B cell (primary cell): ENCODE results near the gene F12. TPM values are rescaled to one million over a fixed set of nuclear protein-coding genes. Genes with fewer than 3 reads are reported as not detected.

Source experiments
- ATAC-seq: fragments of 200-7000 bp; cut with Tn5 transposase; one replicate; pipeline ENCODE4 v1.10.0; 2021; ENCODE audit warnings: low read depth, mild to moderate bottlenecking, moderate number of reproducible peaks, moderate library complexity
- CTCF ChIA-PET: fragments of 350-600 bp; sonication (Branson Sonifier 250); formaldehyde crosslinking; loops from one replicate; lab custom pipeline; 2021; ENCODE audit warnings: antibody characterized with exemption, inconsistent platforms; lab: Charles Lee
- POLR2A ChIA-PET: fragments of 350-600 bp; sonication (Branson Sonifier 250); formaldehyde crosslinking; loops from one replicate; lab custom pipeline; 2021; ENCODE audit warnings: antibody characterized with exemption; lab: Charles Lee
- DNase-seq: peaks from one replicate; pipeline ENCODE4 v3.0.0; 2013
- H2AFZ ChIP-seq: 2 replicates; pipeline ENCODE4 v1.6.1; 2012; ENCODE audit warnings: mild to moderate bottlenecking, low read depth, low read length; ENCODE audit not compliant: insufficient read depth, poor library complexity, severe bottlenecking
- H3K27ac ChIP-seq, 2 donors: 1 replicate in 1 of 2; 2 replicates in 1 of 2; pipeline ENCODE4 v1.5.1; 2012 to 2013; ENCODE audit warnings: low read length in 2 of 2, mild to moderate bottlenecking in 2 of 2, moderate library complexity in 1 of 2
- H3K27me3 ChIP-seq, 4 experiments: fragments of 200-600 bp in 1 of 4; sonication (generic) in 1 of 4; replicated peaks in 1 of 4; 1 replicate in 2 of 4; 2 replicates in 2 of 4; pipeline versions ENCODE4 v1.6.1 to v1.7.0; 2013 to 2016; ENCODE audit warnings: low read length in 3 of 4, mild to moderate bottlenecking in 2 of 4, mixed read lengths in 1 of 4, moderate library complexity in 1 of 4; ENCODE audit not compliant: insufficient read depth in 4 of 4, control insufficient read depth in 3 of 4; ENCODE audit errors: control extremely low read depth in 1 of 4
- H3K36me3 ChIP-seq, 2 experiments: replicated peaks in 1 of 2; 1 replicate in 1 of 2; 2 replicates in 1 of 2; pipeline versions ENCODE4 v1.6.1 to v1.7.1; 2013; ENCODE audit warnings: low read length in 1 of 2; ENCODE audit not compliant: insufficient read depth in 2 of 2, control insufficient read depth in 1 of 2; ENCODE audit errors: control extremely low read depth in 1 of 2, extremely low read depth in 1 of 2
- H3K4me1 ChIP-seq, 2 donors: fragments of 200-600 bp in 1 of 2; sonication (generic) in 1 of 2; 1 replicate in 1 of 2; 2 replicates in 1 of 2; pipeline versions ENCODE4 v1.5.1 to v1.6.1; 2013 to 2017; ENCODE audit warnings: low read length in 2 of 2; ENCODE audit not compliant: control insufficient read depth in 2 of 2, insufficient read depth in 2 of 2
- H3K4me2 ChIP-seq: replicated peaks from 2 replicates; pipeline ENCODE3; 2012; ENCODE audit warnings: mild to moderate bottlenecking, low read depth, low read length; ENCODE audit not compliant: poor library complexity, severe bottlenecking
- H3K4me3 ChIP-seq, 5 experiments: fragments of 200-600 bp in 1 of 5; sonication (generic) in 1 of 5; 1 replicate in 3 of 5; 2 replicates in 2 of 5; pipeline versions ENCODE4 v1.5.1 to v1.7.0; 2011 to 2016; ENCODE audit warnings: low read length in 4 of 5, mild to moderate bottlenecking in 4 of 5, low read depth in 2 of 5, control low read depth in 1 of 5, moderate library complexity in 1 of 5; ENCODE audit not compliant: insufficient read depth in 1 of 5; ENCODE audit errors: control extremely low read depth in 1 of 5, extremely low read depth in 1 of 5
- H3K79me2 ChIP-seq: fragments of 200-600 bp; sonication (generic); one replicate; pipeline ENCODE4 v1.6.0; 2016; ENCODE audit warnings: low read length; ENCODE audit not compliant: control insufficient read depth, insufficient read depth
- H3K9ac ChIP-seq: fragments of 200-600 bp; sonication (generic); 2 replicates; pipeline ENCODE4 v1.6.1; 2017; ENCODE audit warnings: mild to moderate bottlenecking, low read length, moderate library complexity
- H3K9me3 ChIP-seq, 3 donors: one replicate each; pipeline versions ENCODE4 v1.6.1 to v1.7.1; 2013; ENCODE audit warnings: low read length in 2 of 3; ENCODE audit not compliant: control insufficient read depth in 2 of 3, insufficient read depth in 1 of 3; ENCODE audit errors: control extremely low read depth in 1 of 3
- H4K20me1 ChIP-seq: 2 replicates; pipeline ENCODE4 v1.6.0; 2012; ENCODE audit warnings: mild to moderate bottlenecking, low read length; ENCODE audit not compliant: insufficient read depth, control insufficient read depth, poor library complexity, severe bottlenecking
- H3K27ac Mint-ChIP-seq: one replicate; pipeline ENCODE4 v1.8.0; 2021; ENCODE audit warnings: mixed read lengths
- H3K27me3 Mint-ChIP-seq: one replicate; pipeline ENCODE4 v1.8.0; 2021; ENCODE audit warnings: mixed read lengths
- H3K4me1 Mint-ChIP-seq: one replicate; pipeline ENCODE4 v1.8.0; 2021; ENCODE audit warnings: mixed read lengths
- H3K4me3 Mint-ChIP-seq: one replicate; pipeline ENCODE4 v1.8.0; 2021; ENCODE audit warnings: mixed read lengths
- H3K9me3 Mint-ChIP-seq: one replicate; pipeline ENCODE4 v1.8.0; 2022; ENCODE audit warnings: mixed read lengths; ENCODE audit not compliant: insufficient read depth
- CTCF ChIP-seq: fragments of 200-600 bp; IDR thresholded peaks from one replicate; pipeline ENCODE4 v1.8.0; 2022; ENCODE audit warnings: antibody characterized with exemption, mild to moderate bottlenecking
- EZH2 ChIP-seq: IDR thresholded peaks from 2 replicates; pipeline ENCODE4 v1.6.1; 2012; ENCODE audit warnings: borderline replicate concordance, low read depth, mild to moderate bottlenecking, moderate library complexity, low read length; ENCODE audit not compliant: insufficient read depth, poor library complexity, severe bottlenecking
- WGBS: methylation state at CpG from one replicate; pipeline ENCODE4 v1.1.5; 2013; ENCODE audit warnings: missing lambda C conversion rate; ENCODE audit not compliant: insufficient coverage; 5-methylcytosine and 5-hydroxymethylcytosine counted together
- intact Hi-C: fragments of 100-400 bp; cut with micrococcal nuclease; formaldehyde crosslinking; loops from one replicate; pipeline ENCODE4 v1.10.0; 2022
- polyA plus RNA-seq: library from polyadenylated mRNA; depleted of rRNA; stranded (reverse); fragments of >200 nt; gene quantifications from 2 replicates; pipeline ENCODE4 v1.2.3, GENCODE V29; 2012
- total RNA-seq, 2 donors: library from RNA; stranded (reverse); fragments of 120-200 nt in 1 of 2; gene quantifications; 1 replicate in 1 of 2; 2 replicates in 1 of 2; pipeline versions ENCODE4 v1.2.3 to v1.2.4, GENCODE V29; 2013 to 2022

F12 gene
- total and polyA plus RNA-seq, 2 donors (not counting 1 experiment from before 2014, with no cell fraction given), result 3.1 TPM; not detected in 1

GRCh38 chr5:177425801-177426565, 16.6 kb upstream of the F12 start:
- TF ChIP-seq CTCF (no peak), EZH2 (no peak)
- peak; percentile 82 for ATAC-seq
- intact Hi-C loops, result loop anchor here (1.0 to 5.0 kb wide), 9 partner anchors 20 to 884 kb away; partner anchors contain the start of genes B4GALT7, LMAN2, PDLIM7 and PRR7
- Histone ChIP-seq H3K36me3 (peaks cover 0 to 25% of the 10 kb centered on the region in 2 experiments), H3K9me3 (no peaks in the 10 kb centered on the region), H2AFZ (peak overlapping the region; percentile 95), H3K4me2 (peak overlapping the region; percentile 86), H3K4me1 (peaks cover 47 to 49% of the 10 kb centered on the region in 2 donors), H3K79me2 (peaks cover 39% of the 10 kb centered on the region), H3K27ac (peak overlapping the region; percentile 82 to 88), H3K27me3 (no peaks in the 10 kb centered on the region), H3K4me3 (peak overlapping the region; percentile 28 to 74 (median 61)), H3K9ac (peak overlapping the region; percentile 64), H4K20me1 (peaks cover 40% of the 10 kb centered on the region)
- POLR2A ChIA-PET, result interaction anchor here (0.6 to 2.6 kb wide), 13 partner anchors 17 to 1064 kb away, joined by 3 to 34 read pairs (median 4); partner anchors contain the start of genes DOK3 and PRR7
- under 1% methylated on average over 47 of the region's 52 CpGs for WGBS
- no peaks in the 10 kb centered on the region for H3K27me3 Mint-ChIP-seq
- DNase-seq, result peak; percentile 100
- CTCF ChIA-PET, result interaction anchor here (0.9 to 12.4 kb wide), 6 partner anchors 9 to 111 kb away, joined by 3 to 152 read pairs (median 74); partner anchors contain the start of gene PRR7
- H3K27ac Mint-ChIP-seq, result peak overlapping the region; percentile 97
- H3K4me3 Mint-ChIP-seq, result peak overlapping the region; percentile 93
- H3K9me3 Mint-ChIP-seq, result no peaks in the 10 kb centered on the region
- H3K4me1 Mint-ChIP-seq, result peaks cover 49% of the 10 kb centered on the region
